Stimulated activated naive CD8-positive, alpha-beta T cell treated with anti-CD3 and anti-CD28 coated beads, Interleukin-15, amount 100 ng/mL, for 72 hours (primary cell): ENCODE results near the gene ZDHHC8.

ENCODE experiments used
- ATAC-seq: fragments of 150-1000 bp; cut with Tn5 transposase; 2 replicates; pipeline ENCODE4 v1.10.0; 2021; ENCODE audit warnings: mild to moderate bottlenecking, moderate library complexity
- DNase-seq, 2 donors: peaks; one replicate each; pipeline ENCODE4 v3.0.0; 2021 to 2022
- H3K27ac Mint-ChIP-seq, 2 donors: one replicate each; pipeline ENCODE4 v1.8.0; 2022; ENCODE audit warnings: mild to moderate bottlenecking in 2 of 2, mixed read lengths in 2 of 2, moderate library complexity in 2 of 2
- H3K27me3 Mint-ChIP-seq: one replicate; pipeline ENCODE4 v1.8.0; 2022; ENCODE audit warnings: mixed read lengths
- H3K4me1 Mint-ChIP-seq: one replicate; pipeline ENCODE4 v1.8.0; 2022; ENCODE audit warnings: mild to moderate bottlenecking, mixed read lengths
- H3K4me3 Mint-ChIP-seq, 2 donors: one replicate each; pipeline ENCODE4 v1.8.0; 2022; ENCODE audit warnings: mild to moderate bottlenecking in 2 of 2, mixed read lengths in 2 of 2, moderate library complexity in 1 of 2
- H3K9me3 Mint-ChIP-seq, 2 donors: one replicate each; pipeline ENCODE4 v1.8.0; 2022; ENCODE audit warnings: mixed read lengths in 2 of 2

ZDHHC8 gene

GRCh38 chr22:20131597-20131858 is at the start of gene ZDHHC8:
Gene ZDHHC8, plus strand, starts transcription at chr22:20131804. Its CDS starts 144 bp downstream, at chr22:20131948.
- no peaks in the 10 kb centered on the region for H3K9me3 Mint-ChIP-seq
- H3K4me1 Mint-ChIP-seq = peaks cover 78% of the 10 kb centered on the region
- H3K27ac Mint-ChIP-seq = peak within 1 kb of the TSS in 1 of 2 donors; percentile 48
- ATAC-seq (peak; percentile 56), DNase-seq (no peak)
- H3K27me3 Mint-ChIP-seq = no peaks in the 10 kb centered on the region
- peak within 1 kb of the TSS; percentile 66 to 83 for H3K4me3 Mint-ChIP-seq

- ATAC-seq = no peak
- Mint-ChIP-seq H3K4me3 (peak overlapping the region; percentile 16 to 94), H3K27ac (peak overlapping the region in 1 of 2 donors; percentile 37), H3K27me3 (no peaks in the 10 kb centered on the region), H3K4me1 (peaks cover 75% of the 10 kb centered on the region), H3K9me3 (no peaks in the 10 kb centered on the region)
- DNase-seq = no peak
Measured at GRCh38 chr22:20083157-20083890, 48.3 kb upstream of the ZDHHC8 start.

GRCh38 chr22:20083891-20084546 is 47.6 kb upstream of the ZDHHC8 start:
- Mint-ChIP-seq H3K9me3 (no peaks in the 10 kb centered on the region), H3K4me1 (peaks cover 81% of the 10 kb centered on the region), H3K27ac (peak overlapping the region in 1 of 2 donors; percentile 59), H3K4me3 (peak overlapping the region; percentile 11 to 16), H3K27me3 (no peaks in the 10 kb centered on the region)
- DNase-seq (no peak), ATAC-seq (no peak)

GRCh38 chr22:20084547-20085413 is 46.8 kb upstream of the ZDHHC8 start:
- DNase-seq = no peak
- peaks cover 86% of the 10 kb centered on the region for H3K4me1 Mint-ChIP-seq
- no peaks in the 10 kb centered on the region for H3K27me3 Mint-ChIP-seq
- ATAC-seq = no peak
- H3K27ac Mint-ChIP-seq = peak overlapping the region; percentile 44 to 59
- H3K4me3 Mint-ChIP-seq = peak overlapping the region; percentile 2 to 11
- H3K9me3 Mint-ChIP-seq = no peaks in the 10 kb centered on the region

- Mint-ChIP-seq H3K27ac (no peak overlapping the region), H3K27me3 (no peaks in the 10 kb centered on the region), H3K9me3 (no peaks in the 10 kb centered on the region), H3K4me3 (no peak overlapping the region), H3K4me1 (peaks cover 94% of the 10 kb centered on the region)
- ATAC-seq (no peak), DNase-seq (no peak)
Measured at GRCh38 chr22:20085651-20086050, 46.0 kb upstream of the ZDHHC8 start.

- Mint-ChIP-seq H3K9me3 (no peaks in the 10 kb centered on the region), H3K27me3 (no peaks in the 10 kb centered on the region), H3K27ac (no peak overlapping the region), H3K4me3 (no peak overlapping the region), H3K4me1 (peaks cover 94% of the 10 kb centered on the region)
- ATAC-seq (no peak), DNase-seq (no peak)
Measured at GRCh38 chr22:20086101-20086599, 45.5 kb upstream of the ZDHHC8 start.

- H3K27me3 Mint-ChIP-seq = no peaks in the 10 kb centered on the region
- H3K4me3 Mint-ChIP-seq = no peak overlapping the region
- peaks cover 94% of the 10 kb centered on the region for H3K4me1 Mint-ChIP-seq
- DNase-seq (no peak), ATAC-seq (no peak)
- no peak overlapping the region for H3K27ac Mint-ChIP-seq
- no peaks in the 10 kb centered on the region for H3K9me3 Mint-ChIP-seq
Measured at GRCh38 chr22:20086763-20087162, 44.8 kb upstream of the ZDHHC8 start.

- Mint-ChIP-seq H3K9me3 (no peaks in the 10 kb centered on the region), H3K4me3 (no peak overlapping the region), H3K4me1 (peaks cover 94% of the 10 kb centered on the region), H3K27ac (peak overlapping the region in 1 of 2 donors; percentile 21), H3K27me3 (no peaks in the 10 kb centered on the region)
- ATAC-seq (no peak), DNase-seq (no peak)
Measured at GRCh38 chr22:20087319-20088262, 44.0 kb upstream of the ZDHHC8 start.

- ATAC-seq = no peak
Measured at GRCh38 chr22:20088263-20088648, 43.3 kb upstream of the ZDHHC8 start.

GRCh38 chr22:20089226-20089976 is 42.2 kb upstream of the ZDHHC8 start:
- no peaks in the 10 kb centered on the region for H3K27me3 Mint-ChIP-seq
- H3K4me1 Mint-ChIP-seq = peaks cover 92% of the 10 kb centered on the region
- DNase-seq (no peak), ATAC-seq (no peak)
- H3K9me3 Mint-ChIP-seq = no peaks in the 10 kb centered on the region
- peak overlapping the region in 1 of 2 donors; percentile 30 for H3K27ac Mint-ChIP-seq
- H3K4me3 Mint-ChIP-seq = no peak overlapping the region

More at GRCh38 chr22:20088263-20088648, 43.3 kb upstream of the ZDHHC8 start:
- no peaks in the 10 kb centered on the region for H3K9me3 Mint-ChIP-seq
- H3K4me3 Mint-ChIP-seq = no peak overlapping the region
- no peak for DNase-seq
- no peaks in the 10 kb centered on the region for H3K27me3 Mint-ChIP-seq
- no peak overlapping the region for H3K27ac Mint-ChIP-seq
- peaks cover 92% of the 10 kb centered on the region for H3K4me1 Mint-ChIP-seq

GRCh38 chr22:20089977-20090729 is 41.5 kb upstream of the ZDHHC8 start:
- H3K27ac Mint-ChIP-seq = no peak overlapping the region
- no peaks in the 10 kb centered on the region for H3K9me3 Mint-ChIP-seq
- DNase-seq (no peak), ATAC-seq (no peak)
- peaks cover 92% of the 10 kb centered on the region for H3K4me1 Mint-ChIP-seq
- H3K27me3 Mint-ChIP-seq = no peaks in the 10 kb centered on the region
- H3K4me3 Mint-ChIP-seq = no peak overlapping the region

GRCh38 chr22:20090730-20091240 is 40.8 kb upstream of the ZDHHC8 start:
- Mint-ChIP-seq H3K9me3 (no peaks in the 10 kb centered on the region), H3K4me1 (peaks cover 93% of the 10 kb centered on the region), H3K27ac (peak overlapping the region in 1 of 2 donors; percentile 35), H3K4me3 (peak overlapping the region; percentile 0 to 37), H3K27me3 (no peaks in the 10 kb centered on the region)
- ATAC-seq (peak; percentile 49), DNase-seq (no peak)

GRCh38 chr22:20091690-20092476 is 39.7 kb upstream of the ZDHHC8 start:
- no peaks in the 10 kb centered on the region for H3K27me3 Mint-ChIP-seq
- H3K9me3 Mint-ChIP-seq = peaks cover under 1 to 8% of the 10 kb centered on the region in 2 donors
- H3K4me1 Mint-ChIP-seq = peaks cover 89% of the 10 kb centered on the region
- peak overlapping the region in 1 of 2 donors; percentile 80 for H3K27ac Mint-ChIP-seq
- peak overlapping the region in 1 of 2 donors; percentile 44 for H3K4me3 Mint-ChIP-seq
- ATAC-seq (no peak), DNase-seq (no peak)
